ENCODE results near the gene CEP85. TPM values are rescaled to one million over a fixed set of nuclear protein-coding genes. Genes with fewer than 3 reads are reported as not detected.

Gene CEP85
- total and polyA plus RNA-seq, 9 of the 15 experiments (the other 6 are each of a cell fraction or from before 2014, with no cell fraction given), result 42.1 to 140 (median 92.6) TPM

DNA sequence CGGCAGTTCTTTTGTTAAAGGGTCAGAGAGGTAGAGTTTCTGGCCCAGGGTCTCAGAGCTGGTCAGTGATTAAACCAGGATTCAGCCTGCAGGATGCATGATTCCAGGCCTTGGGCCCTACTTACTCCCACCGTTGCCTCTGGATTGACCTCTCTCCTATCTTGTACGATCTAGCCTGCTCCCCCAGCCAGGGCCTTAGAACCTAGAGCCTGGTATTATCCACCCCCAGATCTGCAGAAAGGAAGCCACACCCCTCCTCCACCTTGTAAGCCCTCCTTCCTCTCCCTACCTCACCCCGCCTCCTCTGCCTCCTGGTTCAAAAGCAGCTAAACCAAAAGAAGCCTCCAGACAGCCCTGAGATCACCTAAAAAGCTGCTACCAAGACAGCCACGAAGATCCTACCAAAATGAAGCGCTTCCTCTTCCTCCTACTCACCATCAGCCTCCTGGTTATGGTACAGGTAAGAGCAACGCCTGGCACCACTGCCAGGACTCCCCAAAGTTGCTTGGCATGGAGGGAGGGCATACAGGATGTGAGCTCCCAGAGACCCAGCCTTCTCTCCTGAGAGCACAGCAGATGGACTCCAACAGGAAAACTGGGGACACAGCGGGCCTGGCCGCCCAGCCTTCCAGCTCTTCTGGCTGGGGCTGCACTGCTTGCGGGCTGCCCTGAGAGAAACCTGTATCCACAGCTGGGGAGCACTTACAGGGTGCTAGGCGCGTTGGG is 83.8 kb downstream of the CEP85 start, which contains the start of gene CD52 (continued):
- TF ChIP-seq GABPA (tag; conservative IDR thresholded peaks at IDR 0.05; ENCODE audit: low read depth), result no peak
- no peak for TF ChIP-seq ZC3H11A (IDR thresholded peaks at IDR 0.05; ENCODE audit: low read depth, low read length)
- no peak for TF ChIP-seq JUNB (CRISPR knock-in tag; conservative IDR thresholded peaks at IDR 0.05)
- peak in 1 of 3 experiments; percentile 29; a peak in 1 of 6 replicates for TF ChIP-seq ZBTB11 (CRISPR knock-in tag; IDR thresholded peaks at IDR 0.05)
- TF ChIP-seq TAF15 (IDR thresholded peaks at IDR 0.05; ENCODE audit: low read depth, low read length), result no peak
- no peak for TF ChIP-seq ATF7 (IDR thresholded peaks at IDR 0.05)
- TF ChIP-seq SMARCA4 (IDR thresholded peaks at IDR 0.05), result 0 out of 2 replicates have a peak, but pooled peaks have one; percentile 24
- 0 out of 2 replicates have a peak, but pooled peaks have one; percentile 25 for TF ChIP-seq ZNF766 (CRISPR knock-in tag; conservative IDR thresholded peaks at IDR 0.05)
- no peak for TF ChIP-seq RBM39 (optimal IDR thresholded peaks at IDR 0.05; ENCODE audit: low read depth, low read length)
- TF ChIP-seq EGR1 (conservative IDR thresholded peaks at IDR 0.05), result peak; percentile 75
- no peak for TF ChIP-seq ZKSCAN3 (CRISPR knock-in tag; IDR thresholded peaks at IDR 0.05)
- peak; percentile 24 for TF ChIP-seq ZFP36 (IDR thresholded peaks at IDR 0.05; ENCODE audit: low read depth, low read length, partially characterized antibody)
- peak; percentile 35 for TF ChIP-seq POLR2B (IDR thresholded peaks at IDR 0.05; ENCODE audit: low read depth, partially characterized antibody)
- TF ChIP-seq ARID1B (IDR thresholded peaks at IDR 0.05), result peak; percentile 68
- TF ChIP-seq, protein P1, sequence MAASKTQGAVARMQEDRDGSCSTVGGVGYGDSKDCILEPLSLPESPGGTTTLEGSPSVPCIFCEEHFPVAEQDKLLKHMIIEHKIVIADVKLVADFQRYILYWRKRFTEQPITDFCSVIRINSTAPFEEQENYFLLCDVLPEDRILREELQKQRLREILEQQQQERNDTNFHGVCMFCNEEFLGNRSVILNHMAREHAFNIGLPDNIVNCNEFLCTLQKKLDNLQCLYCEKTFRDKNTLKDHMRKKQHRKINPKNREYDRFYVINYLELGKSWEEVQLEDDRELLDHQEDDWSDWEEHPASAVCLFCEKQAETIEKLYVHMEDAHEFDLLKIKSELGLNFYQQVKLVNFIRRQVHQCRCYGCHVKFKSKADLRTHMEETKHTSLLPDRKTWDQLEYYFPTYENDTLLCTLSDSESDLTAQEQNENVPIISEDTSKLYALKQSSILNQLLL (CRISPR knock-in tag; IDR thresholded peaks at IDR 0.05; ENCODE audit: borderline replicate concordance), result no peak
- TF ChIP-seq POLR3A (IDR thresholded peaks at IDR 0.05; ENCODE audit: borderline replicate concordance, extremely low read depth, insufficient read depth, insufficient read length), result no peak
- no peak for TF ChIP-seq YBX1 (IDR thresholded peaks at IDR 0.05)
- TF ChIP-seq, protein P2, sequence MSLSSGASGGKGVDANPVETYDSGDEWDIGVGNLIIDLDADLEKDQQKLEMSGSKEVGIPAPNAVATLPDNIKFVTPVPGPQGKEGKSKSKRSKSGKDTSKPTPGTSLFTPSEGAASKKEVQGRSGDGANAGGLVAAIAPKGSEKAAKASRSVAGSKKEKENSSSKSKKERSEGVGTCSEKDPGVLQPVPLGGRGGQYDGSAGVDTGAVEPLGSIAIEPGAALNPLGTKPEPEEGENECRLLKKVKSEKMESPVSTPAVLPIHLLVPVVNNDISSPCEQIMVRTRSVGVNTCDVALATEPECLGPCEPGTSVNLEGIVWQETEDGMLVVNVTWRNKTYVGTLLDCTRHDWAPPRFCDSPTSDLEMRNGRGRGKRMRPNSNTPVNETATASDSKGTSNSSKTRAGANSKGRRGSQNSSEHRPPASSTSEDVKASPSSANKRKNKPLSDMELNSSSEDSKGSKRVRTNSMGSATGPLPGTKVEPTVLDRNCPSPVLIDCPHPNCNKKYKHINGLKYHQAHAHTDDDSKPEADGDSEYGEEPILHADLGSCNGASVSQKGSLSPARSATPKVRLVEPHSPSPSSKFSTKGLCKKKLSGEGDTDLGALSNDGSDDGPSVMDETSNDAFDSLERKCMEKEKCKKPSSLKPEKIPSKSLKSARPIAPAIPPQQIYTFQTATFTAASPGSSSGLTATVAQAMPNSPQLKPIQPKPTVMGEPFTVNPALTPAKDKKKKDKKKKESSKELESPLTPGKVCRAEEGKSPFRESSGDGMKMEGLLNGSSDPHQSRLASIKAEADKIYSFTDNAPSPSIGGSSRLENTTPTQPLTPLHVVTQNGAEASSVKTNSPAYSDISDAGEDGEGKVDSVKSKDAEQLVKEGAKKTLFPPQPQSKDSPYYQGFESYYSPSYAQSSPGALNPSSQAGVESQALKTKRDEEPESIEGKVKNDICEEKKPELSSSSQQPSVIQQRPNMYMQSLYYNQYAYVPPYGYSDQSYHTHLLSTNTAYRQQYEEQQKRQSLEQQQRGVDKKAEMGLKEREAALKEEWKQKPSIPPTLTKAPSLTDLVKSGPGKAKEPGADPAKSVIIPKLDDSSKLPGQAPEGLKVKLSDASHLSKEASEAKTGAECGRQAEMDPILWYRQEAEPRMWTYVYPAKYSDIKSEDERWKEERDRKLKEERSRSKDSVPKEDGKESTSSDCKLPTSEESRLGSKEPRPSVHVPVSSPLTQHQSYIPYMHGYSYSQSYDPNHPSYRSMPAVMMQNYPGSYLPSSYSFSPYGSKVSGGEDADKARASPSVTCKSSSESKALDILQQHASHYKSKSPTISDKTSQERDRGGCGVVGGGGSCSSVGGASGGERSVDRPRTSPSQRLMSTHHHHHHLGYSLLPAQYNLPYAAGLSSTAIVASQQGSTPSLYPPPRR (CRISPR knock-in tag; IDR thresholded peaks at IDR 0.05; ENCODE audit: borderline replicate concordance), result no peak

Measured in K562 (cell line).